Smooth muscle cell (in vitro differentiated cells): ENCODE data around the gene MAP2K6. TPM values are rescaled to one million over a fixed set of nuclear protein-coding genes. Genes with fewer than 3 reads are reported as not detected.

Experiments
- DNase-seq: peaks from one replicate; lab custom pipeline; 2025; ENCODE audit not compliant: unreplicated experiment; lab: John Stamatoyannopoulos, UW
- H2AFZ ChIP-seq: fragments of 200-600 bp; sonication (generic); 2 replicates; pipeline ENCODE4 v1.6.0; 2016; ENCODE audit warnings: antibody characterized with exemption, low read depth, mild to moderate bottlenecking
- H3F3A ChIP-seq: fragments of 200-600 bp; sonication (generic); 2 replicates; pipeline ENCODE4 v1.6.0; 2017; ENCODE audit warnings: antibody characterized with exemption, low read depth
- H3K27ac ChIP-seq: fragments of 200-600 bp; sonication (generic); 2 replicates; pipeline ENCODE4 v1.5.1; 2016; ENCODE audit warnings: low read depth, mild to moderate bottlenecking
- H3K27me3 ChIP-seq: fragments of 200-600 bp; sonication (generic); 2 replicates; pipeline ENCODE4 v1.6.1; 2016; ENCODE audit warnings: low read depth, mild to moderate bottlenecking
- H3K36me3 ChIP-seq: fragments of 200-600 bp; sonication (generic); 2 replicates; pipeline ENCODE4 v1.5.1; 2016; ENCODE audit warnings: low read depth
- H3K4me1 ChIP-seq: fragments of 200-600 bp; sonication (generic); 2 replicates; pipeline ENCODE4 v1.5.1; 2016; ENCODE audit warnings: low read depth
- H3K4me2 ChIP-seq: fragments of 200-600 bp; sonication (generic); 2 replicates; pipeline ENCODE4 v1.6.0; 2016; ENCODE audit warnings: mild to moderate bottlenecking
- H3K4me3 ChIP-seq: fragments of 200-600 bp; sonication (generic); 2 replicates; pipeline ENCODE4 v1.5.1; 2016; ENCODE audit warnings: mild to moderate bottlenecking
- H3K79me2 ChIP-seq: fragments of 200-600 bp; sonication (generic); 2 replicates; pipeline ENCODE4 v1.6.0; 2016; ENCODE audit warnings: low read depth, mild to moderate bottlenecking
- H3K9ac ChIP-seq: fragments of 200-600 bp; sonication (generic); 2 replicates; pipeline ENCODE4 v1.6.0; 2016; ENCODE audit warnings: low read depth
- H3K9me3 ChIP-seq: fragments of 200-600 bp; sonication (generic); replicated peaks from 2 replicates; pipeline ENCODE4 v1.5.1; 2016; ENCODE audit warnings: low read depth
- H4K20me1 ChIP-seq: fragments of 200-600 bp; sonication (generic); 2 replicates; pipeline ENCODE4 v1.6.0; 2016; ENCODE audit warnings: low read depth
- WGBS: methylation state at CpG from one replicate; pipeline ENCODE4 v1.1.7; 2016; ENCODE audit warnings: low lambda C conversion rate; 5-methylcytosine and 5-hydroxymethylcytosine counted together
- polyA plus RNA-seq: library from polyadenylated mRNA; unstranded; fragments of >200 nt; fragmentation: Nextera tagmentation; extraction: Ambion mirVana; gene quantifications from 2 replicates; pipeline ENCODE4 v1.2.1, GENCODE V29; 2016
- total RNA-seq: library from RNA; depleted of rRNA; stranded (reverse); fragments of >200 nt; gene quantifications from 2 replicates; pipeline ENCODE4 v1.2.3, GENCODE V29; 2014
- TF ChIP-seq, protein P1 (sequence below): fragments of 200-600 bp; sonication (generic); IDR thresholded peaks from 2 replicates; pipeline ENCODE4 v1.5.1; 2017; ENCODE audit warnings: borderline replicate concordance, mild to moderate bottlenecking, antibody characterized with exemption; ENCODE audit not compliant: insufficient read depth, poor library complexity, severe bottlenecking

MAP2K6 gene
- total and polyA plus RNA-seq, 2 experiments from 2014 or later: 5.0 to 8.1 TPM

- Histone ChIP-seq H3K27me3 (no peaks in the 10 kb centered on the region), H2AFZ (no peak overlapping the region), H3K36me3 (no peaks in the 10 kb centered on the region), H3K27ac (no peak overlapping the region), H3K4me1 (peaks cover 20% of the 10 kb centered on the region), H3F3A (no peaks in the 10 kb centered on the region), H3K9me3 (no peaks in the 10 kb centered on the region), H4K20me1 (no peaks in the 10 kb centered on the region), H3K4me3 (no peak overlapping the region), H3K79me2 (no peaks in the 10 kb centered on the region), H3K9ac (no peak overlapping the region), H3K4me2 (no peak overlapping the region)
- DNase-seq: no peak
- TF ChIP-seq, protein P1, sequence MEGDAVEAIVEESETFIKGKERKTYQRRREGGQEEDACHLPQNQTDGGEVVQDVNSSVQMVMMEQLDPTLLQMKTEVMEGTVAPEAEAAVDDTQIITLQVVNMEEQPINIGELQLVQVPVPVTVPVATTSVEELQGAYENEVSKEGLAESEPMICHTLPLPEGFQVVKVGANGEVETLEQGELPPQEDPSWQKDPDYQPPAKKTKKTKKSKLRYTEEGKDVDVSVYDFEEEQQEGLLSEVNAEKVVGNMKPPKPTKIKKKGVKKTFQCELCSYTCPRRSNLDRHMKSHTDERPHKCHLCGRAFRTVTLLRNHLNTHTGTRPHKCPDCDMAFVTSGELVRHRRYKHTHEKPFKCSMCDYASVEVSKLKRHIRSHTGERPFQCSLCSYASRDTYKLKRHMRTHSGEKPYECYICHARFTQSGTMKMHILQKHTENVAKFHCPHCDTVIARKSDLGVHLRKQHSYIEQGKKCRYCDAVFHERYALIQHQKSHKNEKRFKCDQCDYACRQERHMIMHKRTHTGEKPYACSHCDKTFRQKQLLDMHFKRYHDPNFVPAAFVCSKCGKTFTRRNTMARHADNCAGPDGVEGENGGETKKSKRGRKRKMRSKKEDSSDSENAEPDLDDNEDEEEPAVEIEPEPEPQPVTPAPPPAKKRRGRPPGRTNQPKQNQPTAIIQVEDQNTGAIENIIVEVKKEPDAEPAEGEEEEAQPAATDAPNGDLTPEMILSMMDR: no peak
- 37% methylated on average over 5 of the region's 5 CpGs for WGBS
Measured at GRCh38 chr17:69468207-69468606, 53.7 kb downstream of the MAP2K6 start.

DNA sequence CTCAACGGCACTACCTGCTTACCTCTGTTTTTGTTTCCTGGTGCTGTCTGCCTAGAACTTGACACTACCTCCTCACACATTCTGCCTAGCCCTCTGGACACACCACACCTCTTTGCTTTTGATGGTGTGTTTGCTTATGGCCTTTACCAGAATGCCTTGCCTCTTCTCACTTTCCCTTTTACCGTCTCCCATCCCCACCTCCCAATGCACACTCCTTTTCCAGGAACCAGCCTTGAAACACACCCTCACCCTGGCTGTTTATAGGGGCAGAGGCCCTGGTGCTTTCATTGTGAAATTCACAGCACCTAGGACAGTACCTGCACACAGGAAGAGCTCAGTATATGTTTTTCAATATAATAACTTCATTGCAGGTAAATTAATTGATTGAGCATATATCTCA, 56.2 kb downstream of the MAP2K6 start:
- H3K9me3 ChIP-seq: no peaks in the 10 kb centered on the region
- H3K4me3 ChIP-seq: no peak overlapping the region
- H3K9ac ChIP-seq: no peak overlapping the region
- H4K20me1 ChIP-seq: no peaks in the 10 kb centered on the region
- no peaks in the 10 kb centered on the region for H3K36me3 ChIP-seq
- peaks cover 38% of the 10 kb centered on the region for H3K4me1 ChIP-seq
- no peak overlapping the region for H3K27ac ChIP-seq
- H2AFZ ChIP-seq: no peak overlapping the region
- no peaks in the 10 kb centered on the region for H3K79me2 ChIP-seq
- no peaks in the 10 kb centered on the region for H3F3A ChIP-seq
- no peak overlapping the region for H3K4me2 ChIP-seq
- TF ChIP-seq, protein P1: no peak
- DNase-seq: no peak
- no peaks in the 10 kb centered on the region for H3K27me3 ChIP-seq
- WGBS: 91% methylated on average over 2 of the region's 2 CpGs

DNA sequence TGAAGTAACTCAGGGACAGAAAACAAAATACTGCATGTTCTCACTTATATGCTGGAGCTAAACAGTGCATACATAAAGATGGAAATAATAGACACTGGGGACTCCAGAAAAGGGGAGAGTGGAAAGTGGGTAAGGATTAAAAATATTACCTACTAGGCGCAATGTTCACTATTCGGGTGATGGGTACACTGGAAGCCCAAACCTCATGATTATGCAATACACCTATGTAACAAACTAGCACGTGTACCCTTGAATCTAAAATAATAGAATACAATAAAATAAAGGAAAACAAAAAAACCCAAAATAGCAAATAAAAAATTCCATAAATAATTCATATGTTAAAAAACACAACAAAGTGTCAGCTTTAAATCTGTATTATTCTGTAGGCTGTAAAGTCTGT, 56.9 kb downstream of the MAP2K6 start:
- no peak for DNase-seq
- Histone ChIP-seq H3K27me3 (no peaks in the 10 kb centered on the region), H3K36me3 (no peaks in the 10 kb centered on the region), H3K9ac (no peak overlapping the region), H3K4me2 (no peak overlapping the region), H3K27ac (no peak overlapping the region), H4K20me1 (no peaks in the 10 kb centered on the region), H3F3A (no peaks in the 10 kb centered on the region), H2AFZ (no peak overlapping the region), H3K9me3 (no peaks in the 10 kb centered on the region), H3K79me2 (no peaks in the 10 kb centered on the region), H3K4me1 (peaks cover 38% of the 10 kb centered on the region), H3K4me3 (no peak overlapping the region)
- WGBS: 95% methylated on average over 3 of the region's 3 CpGs
- TF ChIP-seq, protein P1: no peak
